Vagina (tissue), 2 donors: Measurements from ENCODE around the gene CUEDC1.

Experiments used
- CTCF ChIP-seq, 3 experiments: fragments of 450-650 bp in 2 of 3; fragments of 200-600 bp in 1 of 3; sonication (generic) in 1 of 3; IDR thresholded peaks; one replicate each; pipeline ENCODE4 v1.5.1; 2017 to 2019; ENCODE audit warnings: antibody characterized with exemption in 3 of 3, mild to moderate bottlenecking in 2 of 3, moderate library complexity in 2 of 3
- POLR2A ChIP-seq, 2 donors: fragments of 450-650 bp; IDR thresholded peaks; one replicate each; pipeline ENCODE4 v1.6.1; 2017; ENCODE audit warnings: antibody characterized with exemption in 2 of 2, mild to moderate bottlenecking in 2 of 2, moderate library complexity in 2 of 2

DNA sequence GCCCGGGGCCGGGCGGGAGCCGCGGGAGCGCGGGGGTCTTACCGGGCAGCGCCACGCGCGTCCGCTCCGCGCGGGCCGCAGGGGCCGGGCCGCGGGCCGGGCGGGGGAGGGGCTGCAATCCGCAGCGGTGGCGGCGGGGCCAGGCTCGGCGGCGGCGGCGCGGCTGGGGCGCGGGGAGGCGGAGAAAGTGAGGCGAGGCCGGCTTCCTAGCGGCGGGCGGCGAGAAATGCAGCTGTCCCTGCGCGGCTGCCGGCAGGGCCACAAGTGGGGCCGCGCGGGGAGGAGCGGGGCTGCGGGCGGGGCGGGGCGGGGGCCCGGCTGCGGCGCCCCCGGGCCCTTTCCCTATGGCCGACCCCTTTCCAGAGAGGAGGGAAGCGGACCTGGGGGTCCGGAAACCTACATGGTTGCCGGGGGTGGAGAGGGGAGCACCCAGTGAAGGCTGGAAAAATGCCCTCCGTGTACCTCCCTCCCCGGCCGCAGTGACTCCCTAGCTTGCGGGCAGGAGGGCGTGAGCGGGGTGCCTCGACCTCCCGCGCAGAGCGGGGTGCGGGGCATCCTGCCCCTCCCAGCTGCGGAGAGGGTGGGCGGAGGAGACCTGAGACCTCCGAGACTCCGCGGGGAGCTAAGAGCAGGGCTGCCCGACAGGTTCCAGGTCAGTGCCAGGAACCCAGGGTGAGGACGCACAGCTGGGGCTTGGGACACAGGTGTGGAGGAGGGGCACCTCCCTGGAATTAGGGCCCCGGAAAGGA, at the start of gene CUEDC1:
- TF ChIP-seq CTCF (IDR thresholded peaks at IDR 0.05) (no peak), POLR2A (IDR thresholded peaks at IDR 0.05) (no peak)
